Right lobe of liver (tissue), 4 donors: Measurements from ENCODE around the gene KCNJ16.

Source experiments
- POLR2A ChIP-seq: fragments of 450-650 bp; IDR thresholded peaks from one replicate; pipeline ENCODE4 v1.6.1; 2017; ENCODE audit warnings: antibody characterized with exemption, mild to moderate bottlenecking
- TF ChIP-seq, protein P1 (sequence below), 4 donors: fragments of 200-600 bp in 3 of 4; fragments of 450-650 bp in 1 of 4; IDR thresholded peaks; one replicate each; pipeline versions ENCODE4 v1.5.1 to v1.8.0; 2016 to 2022; ENCODE audit warnings: antibody characterized with exemption in 4 of 4, mild to moderate bottlenecking in 2 of 4
- donor health status: DM: no; HTN: no; CAD: no.
- donor health status: DM: no; HTN: no; CAD: no.
- donor health status: DM: no; HTN: yes; CAD: no.

DNA sequence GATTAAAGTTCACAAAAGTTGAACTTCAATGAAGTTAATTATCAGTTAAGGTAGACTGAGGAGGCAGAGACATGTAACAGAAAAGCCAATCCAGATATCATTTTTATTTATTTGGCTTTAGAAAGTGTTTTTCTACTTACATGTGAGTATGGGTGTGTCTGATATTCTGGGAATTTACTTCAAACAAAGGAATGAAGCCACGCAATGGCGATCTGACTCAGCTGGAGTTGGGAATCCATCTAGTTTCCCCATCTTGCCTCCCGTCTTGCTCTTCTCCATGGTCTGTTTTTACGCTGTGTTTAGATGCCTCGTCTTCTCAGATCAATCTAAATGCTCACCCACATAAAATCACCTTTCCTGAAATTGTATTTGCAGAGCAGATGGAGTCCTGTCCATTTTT lies 1.7 kb upstream of the KCNJ16 start:
- TF ChIP-seq, protein P1, sequence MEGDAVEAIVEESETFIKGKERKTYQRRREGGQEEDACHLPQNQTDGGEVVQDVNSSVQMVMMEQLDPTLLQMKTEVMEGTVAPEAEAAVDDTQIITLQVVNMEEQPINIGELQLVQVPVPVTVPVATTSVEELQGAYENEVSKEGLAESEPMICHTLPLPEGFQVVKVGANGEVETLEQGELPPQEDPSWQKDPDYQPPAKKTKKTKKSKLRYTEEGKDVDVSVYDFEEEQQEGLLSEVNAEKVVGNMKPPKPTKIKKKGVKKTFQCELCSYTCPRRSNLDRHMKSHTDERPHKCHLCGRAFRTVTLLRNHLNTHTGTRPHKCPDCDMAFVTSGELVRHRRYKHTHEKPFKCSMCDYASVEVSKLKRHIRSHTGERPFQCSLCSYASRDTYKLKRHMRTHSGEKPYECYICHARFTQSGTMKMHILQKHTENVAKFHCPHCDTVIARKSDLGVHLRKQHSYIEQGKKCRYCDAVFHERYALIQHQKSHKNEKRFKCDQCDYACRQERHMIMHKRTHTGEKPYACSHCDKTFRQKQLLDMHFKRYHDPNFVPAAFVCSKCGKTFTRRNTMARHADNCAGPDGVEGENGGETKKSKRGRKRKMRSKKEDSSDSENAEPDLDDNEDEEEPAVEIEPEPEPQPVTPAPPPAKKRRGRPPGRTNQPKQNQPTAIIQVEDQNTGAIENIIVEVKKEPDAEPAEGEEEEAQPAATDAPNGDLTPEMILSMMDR (IDR thresholded peaks at IDR 0.05), result no peak
- no peak for TF ChIP-seq POLR2A
